ENCODE data around the gene PCDHGB3.
A peak's percentile ranks its signal among the peaks of the same experiment; 100 is the strongest.

Gene PCDHGB3

DNA sequence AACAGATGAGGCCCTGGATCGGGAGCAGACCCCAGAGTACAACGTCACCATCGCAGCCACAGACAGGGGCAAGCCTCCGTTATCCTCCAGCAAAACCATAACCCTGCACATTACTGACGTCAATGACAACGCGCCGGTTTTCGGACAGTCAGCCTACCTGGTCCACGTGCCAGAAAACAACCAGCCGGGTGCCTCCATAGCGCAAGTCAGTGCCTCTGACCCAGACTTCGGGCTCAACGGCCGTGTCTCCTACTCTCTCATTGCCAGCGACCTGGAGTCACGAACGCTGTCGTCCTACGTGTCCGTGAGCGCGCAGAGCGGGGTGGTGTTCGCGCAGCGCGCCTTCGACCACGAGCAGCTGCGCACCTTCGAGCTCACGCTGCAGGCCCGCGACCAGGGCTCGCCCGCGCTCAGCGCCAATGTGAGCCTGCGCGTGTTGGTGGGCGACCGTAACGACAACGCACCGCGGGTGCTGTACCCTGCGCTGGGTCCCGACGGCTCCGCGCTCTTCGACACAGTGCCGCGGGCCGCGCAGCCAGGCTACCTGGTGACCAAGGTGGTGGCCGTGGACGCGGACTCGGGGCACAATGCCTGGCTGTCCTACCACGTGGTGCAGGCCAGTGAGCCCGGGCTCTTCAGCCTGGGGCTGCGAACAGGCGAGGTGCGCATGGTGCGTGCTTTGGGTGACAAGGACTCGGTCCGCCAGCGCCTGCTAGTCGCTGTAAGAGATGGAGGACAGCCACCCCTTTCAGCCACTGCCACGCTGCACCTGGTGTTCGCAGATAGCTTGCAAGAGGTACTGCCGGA is 49.2 kb downstream of the PCDHGB3 start:
- no peak for DNase-seq (ENCODE audit: low read depth)

DNA sequence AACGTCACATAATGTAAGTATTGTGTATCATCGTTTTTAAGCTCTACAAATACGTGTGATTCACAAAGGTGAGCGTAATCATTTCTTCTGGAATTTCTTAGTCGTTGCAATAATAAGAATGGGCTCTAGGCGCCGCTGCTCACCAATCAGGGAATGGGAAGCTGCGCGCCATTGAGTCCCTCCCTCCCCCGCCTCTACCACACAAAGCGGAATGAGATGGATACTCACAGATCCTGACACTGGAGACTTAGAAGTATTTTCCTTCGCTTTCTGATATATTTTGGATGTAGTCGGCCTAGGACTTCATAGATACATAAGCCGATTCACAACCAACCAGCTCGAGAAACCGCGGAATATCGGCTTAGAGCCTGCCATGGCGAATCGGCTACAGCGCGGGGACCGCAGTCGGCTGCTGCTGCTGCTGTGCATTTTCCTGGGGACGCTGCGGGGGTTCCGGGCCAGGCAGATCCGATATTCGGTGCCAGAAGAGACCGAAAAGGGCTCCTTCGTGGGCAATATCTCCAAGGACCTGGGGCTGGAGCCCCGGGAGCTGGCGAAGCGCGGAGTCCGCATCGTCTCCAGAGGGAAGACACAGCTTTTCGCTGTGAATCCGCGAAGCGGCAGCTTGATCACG is 50.9 kb downstream of the PCDHGB3 start, which contains the start of gene PCDHGA11:
PCDHGA11 (plus strand) TSS at position 197 of the 634 bp plus-strand sequence; CDS start at position 374, 177 bp downstream.
- DNase-seq (ENCODE audit: low read depth) = peak; percentile 14

DNA sequence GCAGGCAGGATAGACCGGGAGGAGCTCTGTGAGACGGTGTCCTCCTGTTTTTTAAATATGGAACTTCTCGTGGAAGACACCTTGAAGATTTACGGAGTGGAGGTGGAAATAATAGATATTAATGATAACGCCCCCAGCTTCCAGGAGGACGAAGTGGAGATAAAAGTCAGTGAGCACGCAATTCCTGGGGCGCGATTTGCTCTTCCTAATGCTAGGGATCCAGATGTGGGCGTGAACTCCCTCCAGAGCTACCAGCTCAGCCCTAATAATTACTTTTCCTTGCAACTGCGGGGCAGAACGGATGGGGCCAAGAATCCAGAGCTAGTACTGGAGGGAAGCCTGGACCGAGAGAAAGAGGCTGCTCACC is 51.4 kb downstream of the PCDHGB3 start:
- DNase-seq (ENCODE audit: low read depth) = no peak

Measured in EH (cell line).